HUES48 (cell line): ENCODE data around the gene ZNF407.

ENCODE experiments used
- H3K27ac ChIP-seq: one replicate; pipeline ENCODE4 v1.7.0; 2013; ENCODE audit warnings: low read depth, low read length, inconsistent platforms
- H3K27me3 ChIP-seq: 2 replicates; pipeline ENCODE4 v1.6.1; 2013; ENCODE audit warnings: mild to moderate bottlenecking, low read length; ENCODE audit not compliant: control insufficient read depth, insufficient read depth
- H3K36me3 ChIP-seq: 2 replicates; pipeline ENCODE4 v1.6.1; 2013; ENCODE audit warnings: low read length; ENCODE audit not compliant: control insufficient read depth, insufficient read depth
- H3K4me1 ChIP-seq: 2 replicates; pipeline ENCODE4 v1.6.1; 2013; ENCODE audit warnings: mild to moderate bottlenecking, low read length; ENCODE audit not compliant: control insufficient read depth, insufficient read depth
- H3K4me3 ChIP-seq: 2 replicates; pipeline ENCODE4 v1.5.1; 2013; ENCODE audit warnings: mild to moderate bottlenecking, low read depth, low read length
- H3K9ac ChIP-seq: 2 replicates; pipeline ENCODE4 v1.6.1; 2013; ENCODE audit warnings: mild to moderate bottlenecking, low read depth, low read length, moderate library complexity
- H3K9me3 ChIP-seq: 2 replicates; pipeline ENCODE4 v1.6.1; 2013; ENCODE audit warnings: low read length; ENCODE audit not compliant: control insufficient read depth, insufficient read depth

The ZNF407 gene

GRCh38 chr18:74804677-74805076 is 207.0 kb downstream of the ZNF407 start:
- H3K4me3 ChIP-seq = no peak overlapping the region
- no peaks in the 10 kb centered on the region for H3K9me3 ChIP-seq
- peaks cover 67% of the 10 kb centered on the region for H3K4me1 ChIP-seq
- H3K27me3 ChIP-seq = no peaks in the 10 kb centered on the region
- no peak overlapping the region for H3K27ac ChIP-seq
- no peaks in the 10 kb centered on the region for H3K36me3 ChIP-seq
- H3K9ac ChIP-seq = no peak overlapping the region

DNA sequence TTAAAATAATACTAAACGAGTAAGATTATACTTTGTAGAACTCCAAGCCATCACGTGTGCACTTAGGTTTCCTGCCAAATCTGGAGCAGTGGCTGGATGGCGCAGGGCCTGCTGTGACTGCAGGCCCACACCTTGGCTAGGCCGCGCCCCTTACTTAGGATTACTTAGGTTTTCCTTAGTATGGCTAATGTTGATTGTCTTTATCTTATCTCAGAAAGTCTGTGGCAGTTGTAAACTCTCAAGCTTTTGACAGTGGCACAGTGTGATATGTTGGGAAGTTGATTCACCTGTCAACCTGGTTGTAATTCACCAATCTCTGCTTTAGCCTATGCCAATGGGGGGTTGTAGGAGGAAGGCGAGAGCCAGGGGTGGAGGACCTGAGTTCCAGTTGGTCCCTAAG is 208.4 kb downstream of the ZNF407 start:
- Histone ChIP-seq H3K9me3 (no peaks in the 10 kb centered on the region), H3K36me3 (no peaks in the 10 kb centered on the region), H3K4me3 (no peak overlapping the region), H3K4me1 (peaks cover 53% of the 10 kb centered on the region), H3K27ac (no peak overlapping the region), H3K9ac (no peak overlapping the region), H3K27me3 (no peaks in the 10 kb centered on the region)

- H3K4me1 ChIP-seq = peaks cover 45% of the 10 kb centered on the region
- H3K9ac ChIP-seq = no peak overlapping the region
- no peaks in the 10 kb centered on the region for H3K36me3 ChIP-seq
- H3K27me3 ChIP-seq = no peaks in the 10 kb centered on the region
- H3K27ac ChIP-seq = no peak overlapping the region
- no peak overlapping the region for H3K4me3 ChIP-seq
- H3K9me3 ChIP-seq = no peaks in the 10 kb centered on the region
These were observed 209.2 kb downstream of the ZNF407 start for GRCh38 chr18:74806700-74807416.

DNA sequence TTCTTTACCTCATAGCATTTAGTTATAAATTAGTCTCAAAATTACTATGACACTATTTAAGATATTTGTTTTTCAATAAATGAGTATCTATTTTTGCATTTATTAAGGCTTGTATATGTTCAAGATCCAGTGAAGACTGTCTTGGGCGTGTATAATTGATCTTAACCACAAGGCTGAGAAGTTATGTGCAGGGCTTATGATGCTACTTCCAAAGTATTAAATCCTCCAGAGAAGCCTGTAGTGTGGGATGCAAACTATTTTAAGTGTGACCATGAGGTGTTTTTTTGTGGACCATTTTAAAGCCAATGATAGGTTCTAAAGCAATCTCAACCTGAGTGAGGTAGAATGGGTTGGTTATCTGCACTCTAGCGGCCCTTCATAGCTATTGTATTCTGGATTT is 219.9 kb downstream of the ZNF407 start:
- Histone ChIP-seq H3K4me3 (no peak overlapping the region), H3K9me3 (no peaks in the 10 kb centered on the region), H3K27ac (no peak overlapping the region), H3K36me3 (no peaks in the 10 kb centered on the region), H3K4me1 (peaks cover 15% of the 10 kb centered on the region), H3K27me3 (no peaks in the 10 kb centered on the region), H3K9ac (no peak overlapping the region)

- Histone ChIP-seq H3K27ac (no peak overlapping the region), H3K36me3 (no peaks in the 10 kb centered on the region), H3K9ac (no peak overlapping the region)
These were observed 221.0 kb downstream of the ZNF407 start for GRCh38 chr18:74818516-74819175.

GRCh38 chr18:74819433-74820059 is 221.9 kb downstream of the ZNF407 start:
- H3K36me3 ChIP-seq = no peaks in the 10 kb centered on the region
- no peaks in the 10 kb centered on the region for H3K9me3 ChIP-seq
- no peaks in the 10 kb centered on the region for H3K27me3 ChIP-seq
- peaks cover 15% of the 10 kb centered on the region for H3K4me1 ChIP-seq
- peak overlapping the region; percentile 33 for H3K9ac ChIP-seq
- H3K27ac ChIP-seq = peak overlapping the region; percentile 78
- H3K4me3 ChIP-seq = peak overlapping the region; percentile 39; the same call in 1 of the 2 replicates

More at GRCh38 chr18:74818516-74819175, 221.0 kb downstream of the ZNF407 start:
- H3K27me3 ChIP-seq = no peaks in the 10 kb centered on the region
- no peaks in the 10 kb centered on the region for H3K9me3 ChIP-seq
- no peak overlapping the region for H3K4me3 ChIP-seq
- peaks cover 15% of the 10 kb centered on the region for H3K4me1 ChIP-seq

DNA sequence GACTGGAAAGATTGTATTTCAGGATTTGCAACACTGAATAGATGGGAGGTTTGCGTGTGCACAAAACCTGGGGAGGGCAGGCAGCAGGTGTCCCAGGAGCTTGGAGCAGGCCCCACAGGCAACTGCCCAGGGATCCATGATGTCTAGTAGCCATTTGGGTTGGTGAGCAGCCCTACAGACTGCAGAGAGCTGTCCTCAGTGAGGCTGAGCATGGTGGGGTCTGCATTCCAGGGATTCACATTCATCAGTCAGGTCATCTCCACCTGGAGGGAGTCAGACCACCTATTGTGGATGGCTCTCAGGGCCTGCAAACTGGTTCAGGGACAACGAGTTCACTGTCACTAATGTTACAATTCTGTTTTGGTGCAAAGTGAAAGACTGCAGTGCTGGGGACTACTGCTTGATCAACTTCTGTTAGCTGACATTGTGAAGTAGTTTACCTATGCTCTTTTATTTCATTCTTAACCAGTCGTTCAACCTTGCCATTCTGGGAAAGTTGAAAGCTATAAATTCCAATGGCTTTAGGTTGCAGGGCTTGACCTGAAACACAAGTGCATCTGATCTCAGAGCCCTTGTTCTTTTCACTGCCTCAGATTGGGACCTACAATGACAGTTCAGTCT is 222.6 kb downstream of the ZNF407 start:
- Histone ChIP-seq H3K27ac (no peak overlapping the region), H3K36me3 (no peaks in the 10 kb centered on the region), H3K4me1 (peaks cover 15% of the 10 kb centered on the region), H3K27me3 (no peaks in the 10 kb centered on the region), H3K9me3 (no peaks in the 10 kb centered on the region), H3K4me3 (no peak overlapping the region), H3K9ac (no peak overlapping the region)

GRCh38 chr18:74825460-74825859 is 227.8 kb downstream of the ZNF407 start:
- Histone ChIP-seq H3K9ac (no peak overlapping the region), H3K4me3 (no peak overlapping the region), H3K36me3 (no peaks in the 10 kb centered on the region), H3K27me3 (no peaks in the 10 kb centered on the region), H3K27ac (no peak overlapping the region), H3K9me3 (no peaks in the 10 kb centered on the region), H3K4me1 (peaks cover 1% of the 10 kb centered on the region; the same call in 1 of the 2 replicates)

DNA sequence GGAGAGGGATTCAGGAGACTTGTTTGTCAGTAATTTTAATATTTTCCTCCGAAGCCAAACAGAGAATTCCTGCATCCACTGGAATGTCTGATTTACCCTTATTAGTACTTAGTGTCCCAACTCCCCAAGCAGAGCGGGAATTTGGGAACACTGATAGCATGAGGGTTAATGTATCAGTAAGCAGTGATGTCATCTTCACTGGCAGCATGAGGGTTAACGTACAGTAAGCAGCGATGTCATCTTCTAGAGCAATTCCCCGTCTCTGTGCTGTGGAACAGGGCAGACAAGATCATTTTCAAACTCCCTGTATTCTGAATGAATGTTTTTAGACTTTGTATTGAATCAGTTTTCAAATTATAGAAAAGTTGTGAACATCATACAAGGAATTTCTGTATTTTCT is 228.9 kb downstream of the ZNF407 start:
- Histone ChIP-seq H3K9me3 (no peaks in the 10 kb centered on the region), H3K27ac (no peak overlapping the region), H3K4me1 (no peaks in the 10 kb centered on the region), H3K4me3 (no peak overlapping the region), H3K9ac (no peak overlapping the region), H3K27me3 (no peaks in the 10 kb centered on the region), H3K36me3 (no peaks in the 10 kb centered on the region)

DNA sequence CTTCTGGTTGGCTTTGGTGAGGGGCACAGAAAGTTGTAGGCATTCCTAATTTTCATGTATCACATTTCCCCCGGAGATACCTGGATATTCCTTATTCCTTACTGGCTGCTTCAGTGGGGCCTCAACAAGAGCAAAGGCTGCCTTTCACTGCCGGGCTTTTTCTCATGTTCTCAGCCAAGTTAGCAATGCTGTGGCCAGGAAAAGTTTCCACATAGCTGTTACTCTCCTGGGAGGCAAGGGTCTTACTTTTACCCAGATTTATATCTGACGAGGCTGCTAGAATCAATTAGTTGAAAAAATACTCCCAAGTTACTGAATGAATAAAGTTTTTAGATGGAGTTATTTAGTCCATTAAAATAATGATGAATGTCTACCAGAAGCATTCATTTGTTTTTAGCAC is 230.5 kb downstream of the ZNF407 start:
- no peaks in the 10 kb centered on the region for H3K36me3 ChIP-seq
- no peak overlapping the region for H3K27ac ChIP-seq
- H3K4me3 ChIP-seq = no peak overlapping the region
- H3K9me3 ChIP-seq = no peaks in the 10 kb centered on the region
- H3K9ac ChIP-seq = no peak overlapping the region
- no peaks in the 10 kb centered on the region for H3K4me1 ChIP-seq
- no peaks in the 10 kb centered on the region for H3K27me3 ChIP-seq
